NT2/D1 (cell line): ENCODE measurements around the gene PILRA.

Experiments used
- DNase-seq: peaks from one replicate; pipeline ENCODE4 v3.0.0-alpha.2; 2011; ENCODE audit warnings: low read depth, low spot score
- H3K27me3 ChIP-seq: 2 replicates; pipeline ENCODE4 v1.6.0; 2011; ENCODE audit warnings: mild to moderate bottlenecking; ENCODE audit not compliant: insufficient read length, insufficient read depth
- H3K36me3 ChIP-seq: 2 replicates; pipeline ENCODE4 v1.6.1; 2011; ENCODE audit warnings: mild to moderate bottlenecking, low read length, mixed read lengths; ENCODE audit not compliant: insufficient read depth, insufficient read length
- H3K4me1 ChIP-seq: 2 replicates; pipeline ENCODE4 v1.5.1; 2011; ENCODE audit not compliant: insufficient read depth, insufficient read length
- H3K4me3 ChIP-seq: 2 replicates; pipeline ENCODE4 v1.5.1; 2011; ENCODE audit warnings: low read depth; ENCODE audit not compliant: insufficient read length
- H3K9ac ChIP-seq: 2 replicates; pipeline ENCODE4 v1.6.0; 2011; ENCODE audit warnings: low read depth; ENCODE audit not compliant: insufficient read length
- H3K9me3 ChIP-seq: 2 replicates; pipeline ENCODE4 v1.5.1; 2011; ENCODE audit warnings: mild to moderate bottlenecking, low read length; ENCODE audit not compliant: insufficient read depth
- SUZ12 ChIP-seq: IDR thresholded peaks from 2 replicates; pipeline ENCODE4 v1.6.1; 2011; ENCODE audit not compliant: insufficient read length, insufficient read depth; ENCODE audit errors: extremely low read depth
- YY1 ChIP-seq: IDR thresholded peaks from 2 replicates; pipeline ENCODE4 v1.6.1; 2011; ENCODE audit not compliant: insufficient read length, insufficient read depth
- ZNF274 ChIP-seq: IDR thresholded peaks from 2 replicates; pipeline ENCODE4 v1.6.1; 2011; ENCODE audit warnings: mild to moderate bottlenecking, low read depth, low read length

PILRA gene

GRCh38 chr7:100397315-100398081 lies 24.2 kb downstream of the PILRA start:
- no peak overlapping the region for H3K4me3 ChIP-seq
- H3K9ac ChIP-seq, result no peak overlapping the region
- H3K4me1 ChIP-seq, result no peaks in the 10 kb centered on the region
- no peak for TF ChIP-seq SUZ12
- no peak for TF ChIP-seq YY1
- no peak for TF ChIP-seq ZNF274
- H3K36me3 ChIP-seq, result no peaks in the 10 kb centered on the region
- no peaks in the 10 kb centered on the region for H3K9me3 ChIP-seq
- DNase-seq, result no peak
- H3K27me3 ChIP-seq, result no peaks in the 10 kb centered on the region

- H3K27me3 ChIP-seq, result no peaks in the 10 kb centered on the region
- H3K36me3 ChIP-seq, result no peaks in the 10 kb centered on the region
- TF ChIP-seq ZNF274, result no peak
- TF ChIP-seq YY1, result no peak
- TF ChIP-seq SUZ12, result no peak
- no peak for DNase-seq
- H3K4me3 ChIP-seq, result no peak overlapping the region
- no peaks in the 10 kb centered on the region for H3K4me1 ChIP-seq
- no peaks in the 10 kb centered on the region for H3K9me3 ChIP-seq
- no peak overlapping the region for H3K9ac ChIP-seq
Measured at GRCh38 chr7:100398239-100398638, 25.0 kb downstream of the PILRA start.

GRCh38 chr7:100400041-100400440 lies 26.8 kb downstream of the PILRA start:
- TF ChIP-seq ZNF274 (no peak), SUZ12 (no peak), YY1 (no peak)
- DNase-seq, result no peak
- Histone ChIP-seq H3K36me3 (no peaks in the 10 kb centered on the region), H3K9me3 (no peaks in the 10 kb centered on the region), H3K9ac (no peak overlapping the region), H3K27me3 (no peaks in the 10 kb centered on the region), H3K4me1 (no peaks in the 10 kb centered on the region), H3K4me3 (no peak overlapping the region)

- H3K9ac ChIP-seq, result no peak overlapping the region
- TF ChIP-seq YY1, result no peak
- TF ChIP-seq SUZ12, result no peak
- no peak for DNase-seq
Measured at GRCh38 chr7:100400656-100401055, 27.4 kb downstream of the PILRA start.

GRCh38 chr7:100401811-100402210 lies 28.5 kb downstream of the PILRA start:
- H3K27me3 ChIP-seq, result no peaks in the 10 kb centered on the region
- no peak overlapping the region for H3K9ac ChIP-seq
- no peak for TF ChIP-seq ZNF274
- no peak for TF ChIP-seq YY1
- TF ChIP-seq SUZ12, result no peak

More at GRCh38 chr7:100400656-100401055, 27.4 kb downstream of the PILRA start:
- Histone ChIP-seq H3K9me3 (no peaks in the 10 kb centered on the region), H3K36me3 (no peaks in the 10 kb centered on the region), H3K4me3 (no peak overlapping the region), H3K4me1 (no peaks in the 10 kb centered on the region), H3K27me3 (no peaks in the 10 kb centered on the region)

GRCh38 chr7:100402241-100402640 lies 29.0 kb downstream of the PILRA start:
- Histone ChIP-seq H3K4me3 (no peak overlapping the region), H3K27me3 (no peaks in the 10 kb centered on the region), H3K4me1 (no peaks in the 10 kb centered on the region), H3K9ac (no peak overlapping the region), H3K9me3 (no peaks in the 10 kb centered on the region), H3K36me3 (no peaks in the 10 kb centered on the region)
- TF ChIP-seq YY1, result no peak
- no peak for TF ChIP-seq SUZ12
- no peak for TF ChIP-seq ZNF274
- DNase-seq, result no peak

More at GRCh38 chr7:100401811-100402210, 28.5 kb downstream of the PILRA start:
- DNase-seq, result no peak
- Histone ChIP-seq H3K4me1 (no peaks in the 10 kb centered on the region), H3K9me3 (no peaks in the 10 kb centered on the region), H3K4me3 (no peak overlapping the region), H3K36me3 (no peaks in the 10 kb centered on the region)

GRCh38 chr7:100406767-100407166 lies 33.5 kb downstream of the PILRA start:
- H3K9ac ChIP-seq, result no peak overlapping the region
- H3K36me3 ChIP-seq, result no peaks in the 10 kb centered on the region
- no peaks in the 10 kb centered on the region for H3K9me3 ChIP-seq
- H3K27me3 ChIP-seq, result no peaks in the 10 kb centered on the region
- H3K4me3 ChIP-seq, result no peak overlapping the region
- TF ChIP-seq SUZ12, result no peak
- TF ChIP-seq YY1, result no peak
- TF ChIP-seq ZNF274, result no peak
- H3K4me1 ChIP-seq, result no peaks in the 10 kb centered on the region
- DNase-seq, result no peak
